ENCODE results near the gene CRY2.

CRY2 gene

DNA sequence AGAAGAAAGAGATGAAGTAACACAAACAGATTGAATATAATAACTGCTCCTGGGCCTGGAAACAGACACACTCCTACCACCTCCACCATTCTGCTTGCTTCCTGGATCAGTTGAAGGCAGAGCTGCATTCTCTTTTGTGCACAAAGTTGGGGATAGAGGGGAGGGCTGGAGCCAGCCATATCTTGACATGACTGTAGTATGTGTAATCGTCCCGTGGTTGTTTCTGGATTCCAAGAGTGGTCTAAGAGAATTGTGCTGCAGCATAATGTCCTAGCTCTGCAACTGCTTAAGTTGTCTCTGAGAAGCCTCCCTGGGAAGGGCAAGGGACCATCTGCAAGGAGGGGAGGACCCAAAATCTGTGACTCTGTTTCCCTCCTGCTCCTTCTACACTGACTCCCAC is 3.2 kb downstream of the CRY2 start:
- no peak for DNase-seq

DNA sequence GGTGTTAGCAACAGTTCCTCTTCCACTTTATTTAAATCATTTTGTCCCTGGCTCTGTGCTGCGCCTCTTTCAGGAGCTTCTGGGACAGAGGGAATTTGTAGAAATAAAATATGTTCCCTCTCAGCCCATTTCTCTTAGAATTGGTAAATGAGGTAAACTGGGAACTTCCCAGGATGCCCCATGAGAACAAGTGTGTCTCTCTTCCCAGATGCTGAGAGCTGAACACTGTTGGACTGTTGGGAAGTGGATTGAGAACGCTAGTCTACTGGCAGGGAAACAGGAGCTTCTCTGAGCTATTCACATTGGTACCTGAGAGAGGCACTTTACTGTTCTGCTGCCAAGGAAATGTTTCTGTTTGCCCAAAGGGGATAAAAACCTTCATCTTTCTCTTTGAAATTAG is 4.0 kb downstream of the CRY2 start:
- DNase-seq: no peak

DNA sequence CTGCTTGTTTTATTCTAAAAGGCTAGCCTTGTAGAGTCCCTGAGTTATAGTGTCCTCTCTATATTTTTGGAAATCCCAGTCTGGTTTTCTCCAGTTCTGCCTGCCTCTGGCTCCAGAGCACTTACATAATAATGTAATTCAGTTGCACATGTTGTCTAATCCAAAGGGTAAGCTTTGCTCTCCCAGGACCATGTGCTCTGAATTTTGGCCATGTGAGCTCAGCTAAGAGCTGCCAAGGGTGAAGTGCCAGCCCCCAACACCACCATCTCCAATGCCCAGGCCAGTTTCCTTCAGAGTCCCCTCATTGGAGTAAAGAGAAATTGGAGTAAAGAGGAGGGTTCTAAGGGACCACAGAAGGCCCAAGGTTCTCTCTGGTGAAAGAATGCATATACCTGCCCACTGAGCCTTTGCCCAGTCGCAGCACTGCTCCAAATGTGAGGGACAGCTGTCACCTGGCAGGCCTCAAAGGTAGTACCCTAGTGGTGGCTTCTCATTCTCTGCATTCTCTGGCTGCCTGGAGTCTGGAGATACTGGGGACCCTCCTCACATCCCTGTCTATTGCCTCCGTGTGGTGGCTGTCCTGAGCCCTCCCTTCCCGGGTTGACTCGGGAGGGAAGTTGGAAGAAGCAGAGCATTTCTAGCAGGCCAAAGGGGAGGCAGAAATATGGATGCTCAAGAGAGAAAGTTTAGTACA is 4.9 kb downstream of the CRY2 start:
- DNase-seq: no peak

DNA sequence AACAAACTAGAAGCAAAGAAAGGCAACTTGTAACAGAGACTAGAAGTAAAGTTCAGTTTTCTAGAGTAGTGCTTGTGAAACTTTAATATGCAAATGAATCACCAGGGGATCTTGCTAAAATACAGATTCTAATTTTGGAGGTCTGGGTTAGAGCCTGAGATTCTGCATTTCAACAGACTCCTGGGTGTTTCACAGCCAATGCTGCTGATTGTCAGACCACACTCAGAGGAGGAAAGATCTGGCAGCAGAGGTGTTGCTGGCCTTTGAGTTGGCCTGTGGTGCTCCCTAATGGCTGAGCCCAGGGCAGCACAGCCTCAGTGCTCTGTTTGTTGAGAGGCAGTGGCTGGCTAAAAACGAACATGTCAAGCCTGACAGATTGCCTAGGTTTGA is 5.4 kb downstream of the CRY2 start:
- no peak for DNase-seq

DNA sequence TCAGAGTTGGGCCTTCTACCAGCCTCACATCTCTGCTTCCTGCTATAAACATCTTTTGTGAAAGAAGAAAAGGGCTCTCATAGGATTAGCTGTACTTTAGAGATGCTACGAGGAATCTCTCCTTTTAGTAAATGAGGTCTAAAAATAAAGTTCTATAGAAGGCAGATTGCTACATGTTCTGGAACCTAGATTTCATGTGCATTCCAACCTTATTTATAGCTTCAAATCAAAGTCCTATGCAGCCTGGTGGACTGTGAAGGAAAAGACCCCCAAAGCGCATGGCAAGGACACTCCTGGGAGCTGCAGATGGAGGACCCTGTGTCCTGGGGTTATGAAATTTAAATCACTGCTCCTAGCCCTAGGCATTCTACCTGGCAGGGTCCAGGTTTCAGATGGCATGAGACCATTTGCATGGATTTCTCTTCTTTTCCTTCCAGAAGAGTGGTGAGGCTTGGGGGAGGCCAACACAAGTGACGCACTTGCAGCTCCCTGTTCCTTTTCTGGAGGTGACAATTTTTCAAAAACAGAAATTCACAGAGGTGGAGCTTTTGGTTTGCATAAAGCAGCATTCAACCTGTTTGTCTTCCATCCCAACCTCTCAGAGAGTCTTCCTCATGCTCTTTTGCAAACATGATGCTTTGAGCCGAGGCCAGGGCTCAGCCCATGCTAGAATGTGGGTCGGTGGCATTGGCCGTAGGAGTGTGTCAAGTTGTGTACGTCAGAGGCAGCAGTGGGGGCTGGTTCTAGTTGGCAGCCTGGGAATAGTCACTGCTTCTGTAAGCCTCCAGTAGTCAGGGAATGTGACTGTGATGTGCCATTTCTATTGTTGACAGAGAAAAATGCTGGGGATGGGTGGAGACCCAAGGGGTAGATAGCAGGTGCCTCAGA is 6.3 kb downstream of the CRY2 start:
- DNase-seq: no peak

DNA sequence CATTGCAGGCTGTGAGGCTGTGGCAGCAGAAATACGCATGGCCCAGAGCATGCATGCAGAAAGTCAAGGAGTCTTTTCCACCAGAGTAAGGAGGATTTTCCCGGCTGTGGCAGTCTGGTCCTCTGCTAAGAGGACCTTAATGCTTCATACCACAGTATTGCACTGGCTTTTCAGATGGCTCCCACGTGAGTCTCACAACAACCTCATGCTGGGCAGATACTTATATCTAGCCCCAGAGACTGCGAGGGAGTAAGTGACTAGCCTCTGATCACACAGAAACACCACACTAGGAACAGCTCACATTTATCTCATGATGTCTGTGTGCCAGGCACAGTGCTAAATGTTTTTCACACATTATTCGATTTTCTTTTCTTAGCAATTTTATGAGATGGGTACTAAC is 8.0 kb downstream of the CRY2 start:
- DNase-seq: no peak

DNA sequence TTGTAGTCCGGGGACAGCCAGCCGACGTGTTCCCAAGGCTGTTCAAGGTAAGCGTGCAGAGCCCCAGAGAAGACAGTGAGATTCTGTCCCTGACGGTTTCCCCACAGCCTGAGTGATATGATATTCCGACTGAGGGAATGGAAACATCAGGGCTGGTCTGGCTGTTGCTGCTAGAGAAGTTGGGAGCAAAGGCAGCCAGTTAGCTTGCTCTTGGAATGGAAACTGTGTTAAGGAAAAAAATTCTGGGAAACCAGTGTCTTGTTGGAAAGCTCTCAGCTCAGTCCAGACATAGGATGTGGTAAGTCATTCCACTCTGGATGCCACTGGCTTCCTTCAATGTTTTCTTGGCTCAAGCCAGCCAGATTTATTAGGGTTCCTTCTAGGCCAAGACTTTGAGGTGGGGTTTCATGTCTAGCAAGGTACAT is 8.8 kb downstream of the CRY2 start:
- no peak for DNase-seq

DNA sequence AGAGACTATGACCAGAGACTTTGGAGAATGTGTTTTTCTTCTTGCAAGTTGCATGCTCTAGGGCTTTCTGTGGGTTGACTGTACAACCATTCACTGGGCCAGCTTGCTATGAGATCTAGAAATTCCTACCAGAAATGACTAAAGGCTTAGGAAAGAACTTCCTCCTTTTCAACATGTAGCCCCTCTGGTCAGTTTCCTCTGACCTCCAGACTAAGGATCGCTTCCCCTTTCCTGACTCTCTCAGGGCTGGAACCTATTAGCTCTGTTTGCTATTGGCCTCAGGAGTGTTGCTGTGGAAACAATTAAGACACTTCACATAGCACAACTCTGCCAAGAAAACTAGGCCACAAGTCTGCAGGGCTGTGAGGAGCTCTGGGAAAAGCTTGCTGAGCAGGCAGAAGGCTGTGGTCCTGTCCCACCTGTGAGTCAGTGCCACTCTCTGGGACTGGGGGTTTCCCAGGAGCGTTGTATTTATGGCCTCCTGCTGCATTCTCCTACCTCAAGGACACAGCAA is 10.7 kb downstream of the CRY2 start:
- no peak for DNase-seq

DNA sequence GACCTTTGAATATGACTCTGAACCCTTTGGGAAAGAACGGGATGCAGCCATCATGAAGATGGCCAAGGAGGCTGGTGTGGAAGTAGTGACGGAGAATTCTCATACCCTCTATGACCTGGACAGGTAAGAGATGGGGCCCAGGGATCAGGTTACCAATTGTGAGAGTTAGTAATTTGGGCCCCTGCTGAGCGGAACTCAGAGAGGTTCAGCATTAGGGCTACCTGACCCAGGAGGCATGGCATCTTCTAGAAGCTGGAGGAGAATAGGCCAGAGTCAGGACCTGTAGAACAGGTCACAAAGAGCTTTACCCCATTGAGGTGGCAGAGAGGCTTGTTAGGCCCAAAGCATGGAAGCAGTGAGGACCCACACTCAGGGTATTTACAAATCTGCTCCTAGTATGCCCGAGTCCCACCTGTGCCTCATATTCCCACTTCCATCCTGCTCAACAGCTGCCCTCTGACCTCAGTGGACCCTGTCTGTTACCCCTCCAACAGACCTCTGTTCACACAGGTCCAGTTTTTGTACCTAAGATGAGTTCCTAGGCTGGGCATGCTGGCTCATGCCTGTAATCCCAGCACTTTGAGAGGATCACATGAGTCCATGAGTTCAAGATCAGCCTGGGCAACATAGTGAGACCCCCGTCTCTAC is 11.6 kb downstream of the CRY2 start:
- DNase-seq: no peak

DNA sequence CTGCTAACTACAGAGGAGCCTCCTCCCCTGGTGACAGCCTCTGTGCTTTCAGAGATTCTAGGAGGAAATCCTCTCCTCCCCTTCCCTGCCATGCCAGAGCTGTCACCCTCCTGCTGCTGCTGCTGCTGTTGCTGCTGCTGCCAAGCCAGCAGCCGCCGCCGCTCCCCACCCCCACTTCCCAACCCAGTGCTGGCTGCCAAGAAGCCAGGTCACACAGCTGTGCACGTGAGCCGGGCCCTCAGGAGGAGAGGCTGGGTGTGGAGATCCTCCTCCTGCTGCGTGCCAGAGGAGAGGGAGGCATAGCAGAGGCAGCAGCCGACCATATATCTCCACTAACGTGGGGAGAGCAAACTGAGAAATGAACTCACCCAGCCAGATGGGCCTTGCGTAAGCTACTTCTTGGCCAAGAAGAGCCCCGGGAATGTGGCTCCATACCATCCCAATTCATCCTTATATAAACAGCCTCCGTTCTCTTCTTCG is 12.4 kb downstream of the CRY2 start:
- DNase-seq: no peak

DNA sequence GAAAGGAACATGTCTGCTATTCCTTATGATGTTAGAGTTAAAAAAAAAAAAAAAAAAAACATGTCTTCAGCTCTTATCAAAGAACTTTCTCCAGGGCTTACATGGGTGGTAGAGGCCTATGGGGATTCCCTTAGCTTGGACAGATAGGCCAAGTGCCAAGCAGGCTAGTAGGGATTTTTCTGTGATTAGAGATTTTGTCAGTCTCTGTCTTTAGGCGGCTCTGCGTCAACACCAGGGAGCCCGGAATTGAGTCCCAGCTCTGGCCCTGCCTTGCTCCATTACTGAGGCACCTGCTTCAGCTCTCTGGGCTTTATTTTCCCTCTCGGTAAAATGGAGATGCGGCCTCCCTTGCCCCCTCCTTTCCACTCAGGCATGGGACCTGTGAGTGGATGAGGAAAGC is 13.1 kb downstream of the CRY2 start:
- DNase-seq: no peak

DNA sequence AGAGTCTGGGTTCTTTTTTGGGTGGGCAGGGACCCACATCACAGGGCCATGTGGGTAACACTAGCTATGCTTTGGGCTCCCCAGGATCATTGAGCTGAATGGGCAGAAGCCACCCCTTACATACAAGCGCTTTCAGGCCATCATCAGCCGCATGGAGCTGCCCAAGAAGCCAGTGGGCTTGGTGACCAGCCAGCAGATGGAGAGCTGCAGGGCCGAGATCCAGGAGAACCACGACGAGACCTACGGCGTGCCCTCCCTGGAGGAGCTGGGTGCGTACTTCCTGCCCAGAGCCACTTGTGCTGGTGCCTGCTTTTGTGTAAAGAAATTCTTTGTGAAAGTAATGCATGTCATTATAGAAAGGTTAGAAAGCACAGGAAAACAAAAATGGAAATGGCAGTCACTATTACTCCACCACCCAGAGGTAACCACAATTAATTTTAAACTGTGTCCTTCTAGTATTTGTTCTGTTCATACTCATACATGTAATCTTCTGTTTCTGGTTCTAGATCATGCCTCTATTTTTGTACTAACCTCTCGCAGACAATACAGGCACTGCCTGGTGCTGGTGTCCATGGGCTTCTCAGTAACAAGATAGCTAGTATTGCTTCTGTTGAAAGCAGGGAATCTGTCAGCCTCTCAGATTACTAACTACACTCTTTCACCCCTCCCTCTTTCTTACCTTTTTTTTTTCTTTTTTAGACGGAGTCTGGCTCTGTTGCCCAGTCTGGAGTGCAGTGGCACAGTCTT is 13.7 kb downstream of the CRY2 start:
- DNase-seq: no peak

DNA sequence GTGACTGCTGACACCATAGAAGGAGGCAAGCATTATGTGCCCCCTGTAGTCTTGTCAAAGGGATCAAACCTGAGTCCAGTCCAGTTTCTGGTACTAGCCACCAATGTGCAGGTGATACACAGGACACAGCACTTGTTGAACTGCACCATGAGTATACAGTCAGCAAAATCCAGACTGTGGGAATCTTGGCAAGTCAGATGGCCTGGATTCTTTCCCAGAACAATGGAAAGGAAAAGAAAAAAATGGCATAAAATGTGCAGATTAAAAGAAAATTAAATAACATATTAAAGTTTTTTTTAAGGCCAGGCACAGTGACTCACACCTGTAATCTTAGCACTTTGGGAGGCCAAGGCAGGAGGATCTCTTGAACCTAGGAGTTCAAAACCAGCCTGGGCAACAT is 16.8 kb downstream of the CRY2 start:
- no peak for DNase-seq

DNA sequence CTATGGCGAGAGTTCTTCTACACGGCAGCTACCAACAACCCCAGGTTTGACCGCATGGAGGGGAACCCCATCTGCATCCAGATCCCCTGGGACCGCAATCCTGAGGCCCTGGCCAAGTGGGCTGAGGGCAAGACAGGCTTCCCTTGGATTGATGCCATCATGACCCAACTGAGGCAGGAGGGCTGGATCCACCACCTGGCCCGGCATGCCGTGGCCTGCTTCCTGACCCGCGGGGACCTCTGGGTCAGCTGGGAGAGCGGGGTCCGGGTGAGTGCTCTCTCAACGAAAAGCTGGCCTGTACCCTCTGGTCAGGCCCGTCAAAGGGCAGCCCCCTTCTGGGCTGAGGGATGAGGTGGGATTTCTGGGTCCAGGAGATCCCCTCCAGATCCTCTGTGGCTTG is 22.3 kb downstream of the CRY2 start:
- no peak for DNase-seq

DNA sequence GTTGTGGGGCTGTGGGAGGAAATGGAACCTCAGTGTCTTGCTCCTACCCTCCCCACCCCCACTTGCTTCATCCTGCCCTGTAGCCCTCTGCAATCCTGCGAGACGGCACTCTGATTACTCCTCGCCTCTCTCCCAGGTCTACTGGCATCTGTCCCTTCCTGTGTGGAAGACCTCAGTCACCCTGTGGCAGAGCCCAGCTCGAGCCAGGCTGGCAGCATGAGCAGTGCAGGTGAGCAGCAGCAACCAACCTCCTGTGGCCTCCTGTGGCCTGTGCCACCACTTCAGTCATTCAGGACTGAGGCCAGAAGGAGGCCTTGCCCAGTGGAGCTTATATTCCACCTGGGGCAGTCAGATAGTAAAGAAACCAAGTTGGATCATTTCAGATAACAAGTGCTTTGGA is 23.4 kb downstream of the CRY2 start:
- no peak for DNase-seq

DNA sequence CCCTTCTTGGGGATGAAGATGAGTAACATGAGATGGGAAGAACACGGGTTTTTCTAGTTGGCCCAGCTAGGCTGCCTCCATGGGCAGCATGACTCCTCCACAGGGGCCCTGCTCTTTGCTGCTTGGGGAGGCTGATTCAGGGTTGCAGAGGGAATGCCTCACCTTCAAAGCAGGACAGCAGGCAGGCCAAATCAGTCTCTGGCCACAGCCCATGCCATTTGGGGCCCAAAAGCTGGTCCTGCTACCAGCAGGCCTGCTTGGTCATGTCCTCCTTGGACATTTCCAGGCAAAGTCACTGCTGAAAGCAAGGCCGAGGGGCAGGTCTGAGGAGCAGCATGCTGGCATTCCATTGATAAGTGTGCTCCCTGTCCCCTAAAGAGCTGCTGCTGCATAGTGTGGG is 24.4 kb downstream of the CRY2 start:
- no peak for DNase-seq

DNA sequence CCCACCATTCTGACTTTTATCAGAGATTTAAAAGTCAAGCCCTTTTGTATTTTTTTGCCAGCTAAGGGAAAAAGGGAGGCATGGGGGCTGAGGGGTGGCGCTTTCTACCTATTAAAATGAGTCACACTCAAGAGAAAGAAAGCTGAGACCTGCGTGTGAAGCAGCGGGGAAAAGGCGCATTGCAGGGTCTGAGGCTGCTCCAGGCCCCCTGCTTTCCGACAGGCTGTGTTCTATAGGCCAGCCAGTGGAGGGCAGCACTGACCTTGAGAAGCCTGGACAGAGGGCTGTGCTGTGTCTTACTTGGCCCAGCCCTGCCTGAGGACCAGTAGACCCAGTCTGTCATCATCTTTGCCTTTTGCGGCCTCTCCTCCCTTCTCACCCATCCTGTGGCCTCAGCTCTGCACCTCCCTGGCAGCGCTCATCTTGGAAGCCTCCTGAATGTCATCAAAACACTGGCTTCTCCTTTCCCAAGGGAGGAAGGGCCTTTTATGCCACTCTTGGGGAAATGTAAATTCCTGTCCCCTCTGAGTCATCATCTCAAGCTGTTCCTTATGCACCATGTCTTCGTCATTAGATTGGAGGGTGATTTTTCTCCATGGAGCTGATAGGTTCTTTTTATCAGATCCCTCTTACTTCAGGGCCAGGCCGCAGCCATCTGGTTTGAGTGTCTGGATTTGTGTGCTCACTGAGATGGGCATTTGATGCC is 25.5 kb downstream of the CRY2 start:
- DNase-seq: peak; percentile 8

DNA sequence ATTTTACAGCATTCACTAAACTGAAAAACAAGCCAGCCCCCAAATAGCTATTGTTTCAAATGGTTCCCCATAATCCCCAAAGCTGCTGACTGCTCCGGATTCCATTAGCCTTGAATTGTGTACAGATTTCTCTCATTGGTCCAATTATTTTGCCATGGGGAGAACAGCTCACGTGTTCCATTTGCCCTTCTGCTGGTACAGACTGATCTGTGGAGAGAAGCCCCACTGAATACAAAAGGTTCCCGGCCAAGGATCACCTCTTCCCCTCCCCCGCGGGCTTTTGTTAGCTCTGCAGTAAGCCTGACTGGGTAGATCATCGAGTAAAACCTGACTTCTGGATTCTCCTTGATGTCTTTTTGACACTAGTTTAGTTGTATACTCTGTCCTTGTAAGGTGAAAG is 29.1 kb downstream of the CRY2 start:
- no peak for DNase-seq

DNA sequence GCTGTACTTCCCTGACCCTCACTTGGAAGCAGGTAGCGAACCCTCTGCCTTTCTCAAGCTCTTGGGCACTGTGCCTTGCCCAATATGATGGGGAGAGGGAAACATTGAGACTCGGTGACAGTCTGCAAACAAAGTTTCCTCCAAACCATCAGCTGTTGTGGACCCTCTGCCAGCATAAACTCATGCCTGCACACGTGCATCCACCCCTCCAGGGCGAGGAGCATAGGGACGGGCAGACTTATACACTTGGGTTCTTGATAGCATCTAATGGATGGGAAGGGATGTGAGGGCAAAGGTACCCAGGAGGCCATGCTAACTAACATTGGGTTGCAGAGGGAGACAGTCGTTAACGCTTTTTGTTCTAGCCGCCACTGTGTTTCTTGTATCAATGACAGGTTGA is 29.9 kb downstream of the CRY2 start:
- no peak for DNase-seq

DNA sequence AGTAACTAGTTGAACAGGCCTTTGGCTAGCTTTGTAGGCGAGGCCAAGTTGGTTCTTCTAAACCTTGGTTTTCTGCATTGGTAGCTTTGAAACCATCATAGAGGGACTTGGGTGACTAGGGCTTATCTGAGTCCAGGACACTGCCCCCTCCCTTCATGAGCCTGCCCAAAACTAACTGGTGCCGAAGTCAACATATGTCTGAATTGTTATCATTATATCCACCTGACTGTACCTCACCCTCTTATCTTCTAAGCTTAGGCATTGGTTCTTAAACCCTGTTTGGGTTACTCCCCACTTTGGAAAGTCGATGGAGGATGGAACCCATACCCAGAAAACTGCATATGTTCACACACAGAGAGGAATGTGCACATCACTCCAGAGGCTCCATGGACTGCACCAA is 30.6 kb downstream of the CRY2 start:
- DNase-seq: no peak

DNA sequence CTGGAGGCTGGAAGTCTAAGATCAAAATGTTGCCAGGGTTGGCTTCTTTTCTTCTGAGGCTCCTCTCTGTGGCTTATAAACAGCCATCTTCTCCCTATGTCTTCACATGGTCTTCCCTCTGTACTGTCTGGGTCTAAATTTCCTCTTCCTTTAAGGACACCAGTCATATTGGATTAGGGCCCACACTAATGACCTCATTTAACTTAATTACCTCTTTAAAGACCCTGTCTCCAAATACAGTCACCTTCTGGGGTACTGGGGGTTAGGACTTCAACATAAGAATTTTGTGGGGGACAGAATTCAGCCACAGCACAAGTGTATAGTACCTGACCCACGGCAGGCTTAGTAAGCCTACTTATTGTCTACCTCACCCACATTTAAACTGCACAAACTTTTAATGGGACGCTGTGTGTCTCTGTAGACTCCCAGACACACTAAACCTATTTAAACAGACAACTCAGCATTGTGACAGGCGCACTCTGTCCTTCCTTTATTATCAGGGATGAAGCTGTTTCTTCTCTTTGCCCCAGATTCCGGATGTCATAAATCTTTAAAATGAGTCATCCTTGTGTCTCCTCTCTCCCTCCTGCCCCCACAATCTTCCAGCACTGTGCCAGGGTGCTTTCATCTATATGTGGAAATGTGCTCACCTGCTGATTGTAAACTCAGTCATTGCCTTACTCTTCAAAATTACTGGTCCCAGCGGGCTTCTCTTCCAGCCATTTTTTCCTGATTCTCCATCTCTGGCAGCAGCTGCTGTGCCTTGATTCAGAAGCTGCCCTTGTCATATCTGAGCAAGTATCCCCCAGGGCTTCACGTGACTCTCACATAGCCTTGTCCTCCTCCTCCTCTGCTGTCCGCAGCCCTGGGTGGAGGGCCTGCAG is 32.8 kb downstream of the CRY2 start:
- no peak for DNase-seq

All from NCI-H526 treated with DMSO at 0.1 percent for 48 hours (cell line).